Measurements from ENCODE around the gene LDLRAD4.
"Not testable (repeated sequence)": the region's sequence is repeated elsewhere in the genome, so short reads cannot be mapped to it uniquely, and the experiment has no call there.

LDLRAD4 gene

DNA sequence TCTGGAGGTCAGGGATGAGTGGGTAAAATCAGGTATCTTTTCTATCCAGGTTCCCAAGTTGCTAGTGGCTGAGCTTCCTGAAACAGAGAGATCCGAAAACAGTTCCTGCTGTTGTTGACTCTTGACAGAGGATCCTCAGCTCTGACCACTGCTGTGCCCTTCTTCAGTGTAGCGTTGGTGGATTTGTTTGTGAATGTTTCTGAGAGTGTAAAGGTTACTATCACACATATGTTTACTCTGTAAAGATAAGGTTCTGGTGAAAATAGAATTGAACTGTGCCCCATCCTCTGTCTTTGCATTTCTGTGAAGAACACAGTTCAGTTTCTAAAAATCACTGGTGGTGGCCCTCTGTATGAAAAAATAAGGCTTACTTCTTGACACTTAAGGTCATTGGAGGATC, 119.8 kb downstream of the LDLRAD4 start:
- Mint-ChIP-seq H3K27ac (no peak overlapping the region), H3K36me3 (ENCODE audit: low read depth) (peaks cover 4% of the 10 kb centered on the region), H3K9me3 (peaks cover 12% of the 10 kb centered on the region), H3K4me3 (no peak overlapping the region), H3K4me1 (ENCODE audit: low read depth) (peaks cover 5% of the 10 kb centered on the region), H3K27me3 (no peaks in the 10 kb centered on the region)

DNA sequence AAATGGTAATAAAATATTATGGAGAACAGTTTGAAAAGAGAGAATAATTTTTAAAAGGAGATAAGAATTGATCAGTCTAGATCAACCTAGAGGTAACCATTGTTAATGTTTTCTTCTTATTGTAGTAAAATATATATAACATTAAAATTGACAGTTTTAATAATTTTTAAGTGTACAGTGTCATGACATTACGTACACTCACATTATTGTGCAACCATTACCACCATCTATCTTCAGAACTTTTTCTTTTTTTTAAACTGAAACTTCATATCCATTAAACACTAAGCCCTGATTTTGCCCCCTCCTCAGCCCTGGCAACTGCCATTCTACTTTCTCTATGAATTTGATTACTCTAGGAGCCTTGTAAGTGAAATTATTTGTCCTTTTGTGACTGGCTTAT, 121.1 kb downstream of the LDLRAD4 start:
- peaks cover 12% of the 10 kb centered on the region for H3K9me3 Mint-ChIP-seq
- H3K4me3 Mint-ChIP-seq, result no peak overlapping the region
- H3K27me3 Mint-ChIP-seq, result no peaks in the 10 kb centered on the region
- peaks cover 5% of the 10 kb centered on the region for H3K4me1 Mint-ChIP-seq (ENCODE audit: low read depth)
- H3K27ac Mint-ChIP-seq, result no peak overlapping the region
- peaks cover 4% of the 10 kb centered on the region for H3K36me3 Mint-ChIP-seq (ENCODE audit: low read depth)

DNA sequence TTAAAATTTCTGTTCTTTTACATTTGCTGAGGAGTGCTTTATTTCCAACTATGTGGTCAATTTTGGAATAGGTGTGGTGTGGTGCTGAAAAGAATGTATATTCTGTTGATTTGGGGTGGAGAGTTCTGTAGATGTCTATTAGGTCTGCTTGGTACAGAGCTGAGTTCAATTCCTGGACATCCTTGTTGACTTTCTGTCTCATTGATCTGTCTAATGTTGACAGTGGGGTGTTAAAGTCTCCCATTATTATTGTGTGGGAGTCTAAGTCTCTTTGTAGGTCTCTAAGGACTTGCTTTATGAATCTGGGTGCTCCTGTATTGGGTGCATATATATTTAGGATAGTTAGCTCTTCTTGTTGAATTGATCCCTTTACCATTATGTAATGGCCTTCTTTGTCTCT, 127.9 kb downstream of the LDLRAD4 start:
- H3K36me3 Mint-ChIP-seq (ENCODE audit: low read depth); H3K4me3 Mint-ChIP-seq; H3K27me3 Mint-ChIP-seq; H3K9me3 Mint-ChIP-seq; H3K27ac Mint-ChIP-seq; H3K4me1 Mint-ChIP-seq (ENCODE audit: low read depth): not testable (repeated sequence)

DNA sequence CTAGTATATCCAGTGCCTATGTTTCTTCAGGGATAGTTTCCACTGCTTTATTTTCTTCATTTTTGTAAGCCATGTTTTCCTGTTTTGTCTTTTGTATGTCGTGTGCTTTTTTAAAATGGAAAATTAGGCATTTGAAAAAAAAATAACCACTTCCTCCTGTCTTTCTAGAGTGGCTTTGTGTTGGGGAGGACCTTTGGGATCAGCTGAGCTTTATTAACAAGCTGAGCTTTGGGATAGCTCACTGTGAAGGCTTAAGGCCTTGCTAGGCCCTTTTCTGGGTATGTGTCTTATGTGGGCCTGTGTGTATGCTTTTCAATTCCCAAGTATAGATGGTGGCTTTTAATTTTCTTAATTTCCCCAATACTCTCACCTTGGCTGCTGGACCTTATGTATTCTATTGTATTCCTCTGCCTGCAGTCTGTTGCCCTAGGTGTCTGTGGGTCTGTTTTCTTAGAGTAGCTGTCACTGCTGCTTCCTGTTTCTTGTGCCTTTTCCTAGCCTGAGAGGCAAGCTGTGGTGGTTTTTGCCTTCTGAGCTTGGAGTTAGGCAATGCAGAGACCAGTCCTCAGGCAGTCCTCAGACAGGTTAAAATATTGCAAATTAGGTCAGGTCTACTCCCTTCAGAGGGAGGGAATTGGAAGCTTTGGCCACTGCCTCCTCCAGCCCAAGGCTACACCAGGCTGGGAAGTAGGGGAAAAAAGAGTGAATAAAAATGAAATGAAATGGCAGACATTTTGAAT, 134.7 kb downstream of the LDLRAD4 start:
- no peaks in the 10 kb centered on the region for H3K27me3 Mint-ChIP-seq
- H3K36me3 Mint-ChIP-seq (ENCODE audit: low read depth), result peaks cover 7% of the 10 kb centered on the region
- no peaks in the 10 kb centered on the region for H3K9me3 Mint-ChIP-seq
- H3K4me1 Mint-ChIP-seq (ENCODE audit: low read depth), result peaks cover 24% of the 10 kb centered on the region
- peak overlapping the region; percentile 32 for H3K27ac Mint-ChIP-seq
- H3K4me3 Mint-ChIP-seq, result no peak overlapping the region

DNA sequence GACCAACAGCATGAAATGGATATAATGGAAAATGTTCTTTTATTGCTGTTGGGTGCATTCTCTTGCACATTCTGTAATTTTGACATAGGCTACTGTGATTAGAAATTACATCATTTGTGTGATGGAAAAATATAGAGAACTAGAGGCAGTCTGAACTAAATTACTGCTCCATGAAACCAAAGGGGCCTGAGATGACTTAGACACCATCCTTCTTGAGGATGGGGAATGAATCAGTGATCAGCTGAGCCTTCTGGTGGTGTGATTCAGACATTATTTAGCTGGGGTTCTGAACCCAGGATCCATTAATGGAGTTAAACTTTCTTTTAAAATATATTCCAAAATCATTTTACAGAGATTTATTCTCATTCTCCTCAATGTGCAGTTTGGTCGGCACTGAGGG, 135.8 kb downstream of the LDLRAD4 start:
- Mint-ChIP-seq H3K4me1 (ENCODE audit: low read depth) (peaks cover 29% of the 10 kb centered on the region), H3K36me3 (ENCODE audit: low read depth) (peaks cover 7% of the 10 kb centered on the region), H3K4me3 (no peak overlapping the region), H3K27me3 (no peaks in the 10 kb centered on the region), H3K9me3 (no peaks in the 10 kb centered on the region), H3K27ac (no peak overlapping the region)

DNA sequence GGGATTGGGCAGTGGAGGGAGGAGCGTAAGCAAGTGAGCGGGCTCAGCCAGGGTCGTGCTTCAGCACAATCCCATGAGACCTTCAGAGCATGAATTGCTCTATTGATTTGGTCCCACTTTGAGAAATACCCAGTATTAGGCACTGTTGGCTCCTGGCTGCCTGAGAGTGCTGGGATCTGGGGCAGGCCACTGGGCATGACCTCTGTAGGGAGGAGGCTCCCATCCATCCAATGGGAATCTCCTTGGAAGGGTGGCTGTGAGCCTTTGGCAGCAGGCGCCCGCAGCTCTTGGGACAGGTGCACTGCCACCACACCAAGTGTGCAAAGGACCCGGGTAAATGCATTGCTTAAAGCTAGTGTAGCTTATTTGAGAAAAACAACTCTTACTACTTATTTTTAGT, 137.5 kb downstream of the LDLRAD4 start:
- Mint-ChIP-seq H3K27me3 (no peaks in the 10 kb centered on the region), H3K9me3 (no peaks in the 10 kb centered on the region), H3K4me3 (no peak overlapping the region), H3K27ac (no peak overlapping the region), H3K4me1 (ENCODE audit: low read depth) (peaks cover 31% of the 10 kb centered on the region), H3K36me3 (ENCODE audit: low read depth) (peaks cover 7% of the 10 kb centered on the region)

DNA sequence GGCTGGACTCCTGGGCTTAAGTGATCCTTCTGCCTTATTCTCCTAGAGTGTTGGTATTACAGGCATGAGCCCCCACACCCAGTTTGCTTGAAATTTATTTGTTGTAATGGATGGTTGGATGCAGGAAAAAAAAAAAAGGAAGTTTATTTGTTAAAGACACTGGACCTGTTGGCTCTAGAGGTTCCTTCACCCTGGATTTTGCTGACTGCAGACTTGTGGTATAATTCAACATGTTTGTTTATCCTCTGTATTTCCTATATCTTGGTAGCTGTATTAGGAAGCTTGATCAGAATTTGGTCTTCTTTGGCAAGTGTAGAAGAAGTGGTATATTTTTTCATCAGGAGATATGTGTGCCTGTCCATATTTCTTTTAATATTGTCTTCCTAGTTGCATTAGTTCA, 138.7 kb downstream of the LDLRAD4 start:
- Mint-ChIP-seq H3K27me3 (no peaks in the 10 kb centered on the region), H3K9me3 (no peaks in the 10 kb centered on the region), H3K4me3 (no peak overlapping the region), H3K4me1 (ENCODE audit: low read depth) (peaks cover 34% of the 10 kb centered on the region), H3K36me3 (ENCODE audit: low read depth) (peaks cover 7% of the 10 kb centered on the region), H3K27ac (no peak overlapping the region)

DNA sequence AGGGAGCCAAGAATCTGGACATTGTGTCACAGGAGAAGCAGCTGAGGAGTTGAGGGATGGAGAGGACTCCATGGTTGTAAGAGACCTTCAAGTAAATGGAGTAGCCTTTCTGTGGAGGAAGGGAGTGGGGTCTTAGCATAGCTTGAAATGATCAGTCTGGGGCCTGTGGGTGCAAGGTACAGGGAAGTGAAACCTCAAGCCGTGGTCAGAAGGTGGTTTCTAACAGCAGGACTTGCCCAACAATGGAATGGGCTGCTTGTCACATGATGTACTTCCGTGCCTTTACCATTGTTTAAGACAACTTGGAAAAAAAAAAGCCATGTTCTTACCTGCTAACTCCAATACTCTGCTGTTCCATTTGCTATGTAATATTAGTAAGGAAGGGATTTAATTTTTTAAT, 140.7 kb downstream of the LDLRAD4 start:
- Mint-ChIP-seq H3K36me3 (ENCODE audit: low read depth) (no peaks in the 10 kb centered on the region), H3K4me1 (ENCODE audit: low read depth) (peaks cover 17% of the 10 kb centered on the region), H3K9me3 (no peaks in the 10 kb centered on the region), H3K27ac (no peak overlapping the region), H3K27me3 (no peaks in the 10 kb centered on the region), H3K4me3 (no peak overlapping the region)

DNA sequence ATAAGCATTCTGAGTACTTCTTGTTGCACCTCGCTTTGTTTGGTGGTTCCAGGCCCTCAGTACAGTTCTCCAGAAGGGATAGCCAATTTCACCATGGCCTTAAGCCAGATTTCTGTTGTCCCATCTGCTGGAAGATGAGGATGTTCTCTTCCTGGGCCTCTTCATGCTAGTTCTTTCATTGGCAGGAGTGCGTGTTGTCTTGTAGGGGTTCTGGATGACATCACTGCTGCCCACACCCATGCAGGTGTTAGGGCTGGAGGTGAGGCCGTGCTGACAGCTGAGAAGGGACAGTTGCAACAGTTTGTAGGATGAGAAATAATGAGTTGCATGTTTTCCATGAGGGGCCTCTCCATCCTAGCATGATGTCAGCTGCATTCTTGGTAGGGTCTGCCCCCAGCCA, 142.9 kb downstream of the LDLRAD4 start:
- no peaks in the 10 kb centered on the region for H3K27me3 Mint-ChIP-seq
- H3K27ac Mint-ChIP-seq, result no peak overlapping the region
- H3K4me3 Mint-ChIP-seq, result no peak overlapping the region

DNA sequence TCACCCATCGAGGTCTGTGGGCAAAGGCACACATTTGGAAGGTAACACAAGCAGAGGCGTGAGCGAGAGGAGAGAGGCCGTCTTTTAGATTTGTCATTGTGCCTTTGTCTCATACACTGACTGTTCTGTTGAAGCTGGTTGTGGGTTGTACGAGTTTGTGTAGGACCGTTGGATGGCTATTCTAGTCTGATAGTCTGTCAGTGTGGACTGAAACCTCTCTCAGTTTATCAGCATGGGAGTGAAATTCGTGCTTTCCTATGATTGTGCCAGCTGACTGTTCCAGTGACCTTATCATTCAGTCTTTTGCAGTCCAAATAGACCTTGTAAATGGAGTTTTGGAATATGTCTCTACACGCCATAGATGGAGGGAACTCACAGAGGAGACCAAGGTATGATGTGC, 143.5 kb downstream of the LDLRAD4 start:
- H3K9me3 Mint-ChIP-seq, result no peaks in the 10 kb centered on the region
- no peaks in the 10 kb centered on the region for H3K36me3 Mint-ChIP-seq (ENCODE audit: low read depth)
- no peak overlapping the region for H3K27ac Mint-ChIP-seq
- H3K27me3 Mint-ChIP-seq, result no peaks in the 10 kb centered on the region
- no peak overlapping the region for H3K4me3 Mint-ChIP-seq
- H3K4me1 Mint-ChIP-seq (ENCODE audit: low read depth), result peaks cover 10% of the 10 kb centered on the region

More for the DNA sequence above, 142.9 kb downstream of the LDLRAD4 start:
- Mint-ChIP-seq H3K4me1 (ENCODE audit: low read depth) (peaks cover 10% of the 10 kb centered on the region), H3K9me3 (no peaks in the 10 kb centered on the region), H3K36me3 (ENCODE audit: low read depth) (no peaks in the 10 kb centered on the region)

DNA sequence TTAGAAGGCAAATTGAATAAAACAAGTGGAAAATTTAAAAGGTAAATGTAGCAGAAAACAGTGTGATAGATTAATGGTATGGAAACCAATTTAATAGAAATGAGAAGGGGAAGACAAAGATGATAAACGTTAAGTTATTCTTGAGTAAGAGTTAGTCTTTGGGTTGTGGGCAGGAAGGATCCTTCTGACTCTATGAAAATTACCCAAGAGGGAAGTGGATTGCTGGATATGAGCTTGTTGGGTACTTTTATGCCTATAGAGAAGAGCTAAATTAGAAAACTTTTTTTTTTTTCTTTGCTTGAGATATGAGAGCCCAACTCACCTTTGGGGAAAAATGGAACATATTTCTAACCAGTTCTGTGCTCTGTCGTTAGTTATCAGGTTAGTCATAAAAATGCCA, 144.0 kb downstream of the LDLRAD4 start:
- H3K4me1 Mint-ChIP-seq (ENCODE audit: low read depth), result peaks cover 10% of the 10 kb centered on the region
- H3K4me3 Mint-ChIP-seq, result no peak overlapping the region
- H3K9me3 Mint-ChIP-seq, result no peaks in the 10 kb centered on the region
- no peaks in the 10 kb centered on the region for H3K27me3 Mint-ChIP-seq
- H3K27ac Mint-ChIP-seq, result no peak overlapping the region
- no peaks in the 10 kb centered on the region for H3K36me3 Mint-ChIP-seq (ENCODE audit: low read depth)

DNA sequence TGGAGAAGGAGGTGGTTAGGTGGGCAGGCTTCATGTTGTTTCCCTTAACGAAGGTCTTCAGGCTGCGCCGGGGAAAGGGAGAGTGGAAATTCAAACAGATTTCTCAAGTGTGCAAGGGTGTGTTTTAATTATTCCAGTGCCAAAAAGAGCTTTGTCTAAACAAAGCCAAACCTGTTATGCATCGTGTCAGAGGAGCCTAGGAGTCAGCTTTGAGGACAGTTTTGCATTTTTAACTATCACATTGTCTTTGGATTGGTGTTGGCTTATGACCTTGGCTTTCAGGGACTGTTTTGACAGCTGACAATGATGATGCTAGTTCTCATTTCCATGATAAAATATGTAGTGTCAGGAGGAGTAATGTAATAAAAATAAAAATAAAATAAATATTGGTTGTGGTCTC, 144.8 kb downstream of the LDLRAD4 start:
- Mint-ChIP-seq H3K27me3 (no peaks in the 10 kb centered on the region), H3K4me3 (no peak overlapping the region), H3K4me1 (ENCODE audit: low read depth) (peaks cover 10% of the 10 kb centered on the region), H3K36me3 (ENCODE audit: low read depth) (no peaks in the 10 kb centered on the region), H3K27ac (no peak overlapping the region), H3K9me3 (no peaks in the 10 kb centered on the region)

DNA sequence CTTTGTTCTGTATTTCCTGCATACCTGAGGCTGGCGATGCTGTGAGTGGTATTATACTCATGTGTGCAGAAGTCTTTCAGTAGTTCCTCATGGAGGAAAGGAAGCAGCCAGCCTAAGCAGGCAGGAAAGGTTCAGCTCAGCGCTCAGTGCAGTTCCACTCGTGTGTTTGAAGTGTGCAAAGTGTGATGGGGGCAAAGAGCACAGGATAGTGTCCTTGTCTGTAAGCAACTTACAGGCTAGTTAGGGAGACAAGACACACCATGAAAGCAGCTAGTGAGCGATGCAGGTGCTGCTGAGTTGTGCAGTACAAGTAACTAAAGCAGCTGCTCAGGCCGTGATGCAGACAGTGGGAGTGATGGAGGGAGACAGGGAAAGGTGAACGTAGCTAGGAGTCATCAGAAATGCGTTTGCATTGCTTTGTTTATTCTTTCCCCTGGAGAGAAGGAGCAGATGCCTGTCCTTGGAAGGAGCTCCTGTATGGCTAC, 146.2 kb downstream of the LDLRAD4 start:
- peaks cover 12% of the 10 kb centered on the region for H3K4me1 Mint-ChIP-seq (ENCODE audit: low read depth)
- H3K27ac Mint-ChIP-seq, result no peak overlapping the region
- no peak overlapping the region for H3K4me3 Mint-ChIP-seq
- H3K9me3 Mint-ChIP-seq, result no peaks in the 10 kb centered on the region
- H3K27me3 Mint-ChIP-seq, result no peaks in the 10 kb centered on the region
- no peaks in the 10 kb centered on the region for H3K36me3 Mint-ChIP-seq (ENCODE audit: low read depth)

DNA sequence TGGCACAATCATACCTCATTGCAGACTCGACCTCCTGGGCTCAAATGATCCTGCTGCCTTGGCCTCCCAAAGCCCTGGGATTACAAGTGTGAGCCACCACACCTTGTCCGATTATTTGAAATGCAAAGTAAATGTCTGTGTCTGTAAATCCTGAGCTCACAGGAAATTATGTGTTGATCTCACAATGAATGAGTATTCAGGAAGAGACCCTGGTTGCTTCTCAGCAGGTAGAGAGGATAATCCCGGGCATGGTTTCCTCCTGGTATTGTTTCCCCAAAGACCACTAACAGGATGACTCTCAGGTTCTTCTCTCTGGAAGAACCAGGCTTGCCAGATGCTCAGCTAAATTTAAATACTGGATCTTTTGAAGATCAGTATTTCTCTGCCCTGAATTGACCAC, 147.6 kb downstream of the LDLRAD4 start:
- Mint-ChIP-seq H3K36me3 (ENCODE audit: low read depth) (no peaks in the 10 kb centered on the region), H3K9me3 (no peaks in the 10 kb centered on the region), H3K4me1 (ENCODE audit: low read depth) (peaks cover 21% of the 10 kb centered on the region), H3K27me3 (no peaks in the 10 kb centered on the region), H3K27ac (no peak overlapping the region), H3K4me3 (no peak overlapping the region)

DNA sequence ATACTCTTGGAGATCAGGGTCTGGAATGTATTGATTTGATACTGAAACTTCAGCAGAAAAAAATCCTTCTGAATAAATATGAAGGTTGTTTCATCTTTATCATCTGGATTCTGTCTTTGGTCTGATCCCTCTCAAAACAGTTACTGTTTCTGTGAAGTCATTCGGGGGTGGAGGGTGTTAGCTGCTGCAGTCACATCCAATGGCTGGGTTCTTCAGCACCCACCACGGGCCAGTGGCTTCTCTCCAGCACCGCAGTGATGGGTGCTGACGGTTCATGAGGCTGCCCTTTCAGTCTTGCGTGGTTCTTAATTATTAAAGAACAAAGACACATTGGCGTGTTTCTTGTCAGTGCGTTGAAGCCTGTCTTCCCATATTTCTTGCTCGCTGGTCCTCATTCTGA, 148.0 kb downstream of the LDLRAD4 start:
- Mint-ChIP-seq H3K27ac (no peak overlapping the region), H3K36me3 (ENCODE audit: low read depth) (no peaks in the 10 kb centered on the region), H3K27me3 (no peaks in the 10 kb centered on the region), H3K4me1 (ENCODE audit: low read depth) (peaks cover 22% of the 10 kb centered on the region), H3K9me3 (no peaks in the 10 kb centered on the region), H3K4me3 (no peak overlapping the region)
